ENCODE results near the gene PCBP3. TPM values are rescaled to one million over a fixed set of nuclear protein-coding genes. Genes with fewer than 3 reads are reported as not detected.

PCBP3 gene
- total and polyA plus RNA-seq, 2 of the 13 experiments (the other 11 are each of a cell fraction or from before 2014, with no cell fraction given) = not detected

DNA sequence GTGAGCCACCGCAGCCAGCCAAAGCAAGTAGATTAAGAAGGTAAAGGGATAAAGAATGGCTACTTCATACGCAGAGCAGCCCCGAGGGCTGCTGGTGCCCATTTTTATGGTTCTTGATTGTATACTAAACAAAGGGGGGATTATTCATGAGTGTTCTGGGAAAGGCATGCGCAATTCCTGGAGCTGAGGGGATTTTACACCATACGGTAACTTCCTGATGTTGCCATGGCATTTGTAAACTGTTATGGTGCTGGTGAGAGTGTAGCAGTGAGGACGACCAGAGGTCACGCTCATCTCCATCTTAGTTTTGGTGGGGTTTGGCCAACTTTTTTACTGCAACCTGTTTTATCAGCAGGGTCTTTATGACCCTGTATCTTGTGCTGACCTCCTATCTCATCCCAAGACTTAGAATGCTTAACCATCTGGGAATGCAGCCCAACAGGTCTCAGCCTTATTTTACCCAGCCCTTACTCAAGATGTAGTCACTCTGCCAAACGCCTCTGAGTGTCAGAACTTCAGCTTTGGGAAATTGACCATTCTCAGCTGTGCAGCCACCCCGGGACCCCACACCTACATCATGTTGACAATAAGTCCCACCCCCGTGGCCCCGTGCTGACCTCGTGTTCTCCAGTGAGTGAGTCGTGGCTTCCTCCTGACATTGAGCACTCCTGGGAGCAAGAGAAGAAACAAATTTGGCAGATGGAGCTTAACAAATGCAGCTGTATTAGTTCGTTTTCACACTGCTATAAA lies 188.6 kb downstream of the PCBP3 start:
- DNase-seq (ENCODE audit: low spot score) (no peak), ATAC-seq (no peak), FAIRE-seq (no peak)
- no peak overlapping the region for H3K27ac ChIP-seq (ENCODE audit: extremely low read length, insufficient read depth, low read length)
- ChIA-PET CTCF (ENCODE audit: low intra/inter-chr PET ratio, low total read pairs) (no interaction called here), POLR2A (no interaction called here)
- in situ Hi-C loops (cut with HindIII; ENCODE audit: extremely low pct_ligation_motif_present, low pct_unique_long_range_greater_than_20kb) = no loop called here
- no peaks in the 10 kb centered on the region for H3K79me2 ChIP-seq (ENCODE audit: insufficient read depth, low read length)
- no TSS peak for BruUV-seq (replicated peaks)
- no peaks in the 10 kb centered on the region for H4K20me1 ChIP-seq (ENCODE audit: insufficient read depth, low read length)
- no peaks in the 10 kb centered on the region for H3K36me3 ChIP-seq (replicated peaks in 1 of 2; ENCODE audit: control insufficient read depth in 1 of 2, insufficient read depth in 2 of 2, low read length in 2 of 2)
- WGBS (ENCODE audit: low lambda C conversion rate) = 30% methylated on average over 14 of the region's 14 CpGs
- no peaks in the 10 kb centered on the region for H3K9me3 ChIP-seq (ENCODE audit: low read length)
- no peak overlapping the region for H3K9ac ChIP-seq (ENCODE audit: insufficient read depth, low read depth, low read length)
- no peak overlapping the region for H2AFZ ChIP-seq (ENCODE audit: low read length)
- H3K4me2 ChIP-seq (ENCODE audit: low read depth, low read length) = no peak overlapping the region
- no peaks in the 10 kb centered on the region for H3K4me1 ChIP-seq (ENCODE audit: insufficient read depth, low read length)
- intact Hi-C loops (cut with micrococcal nuclease; ENCODE audit: unreplicated experiment) = no loop called here
- H3K4me3 ChIP-seq (replicated peaks in 1 of 3; ENCODE audit: insufficient read depth in 1 of 3, low read depth in 2 of 3, low read length in 3 of 3) = no peak overlapping the region
- peaks cover 4 to 40% of the 10 kb centered on the region in 2 experiments for H3K27me3 ChIP-seq (ENCODE audit: control insufficient read depth in 1 of 2, insufficient read depth in 2 of 2, low read length in 2 of 2)
- TF ChIP-seq, protein P1, sequence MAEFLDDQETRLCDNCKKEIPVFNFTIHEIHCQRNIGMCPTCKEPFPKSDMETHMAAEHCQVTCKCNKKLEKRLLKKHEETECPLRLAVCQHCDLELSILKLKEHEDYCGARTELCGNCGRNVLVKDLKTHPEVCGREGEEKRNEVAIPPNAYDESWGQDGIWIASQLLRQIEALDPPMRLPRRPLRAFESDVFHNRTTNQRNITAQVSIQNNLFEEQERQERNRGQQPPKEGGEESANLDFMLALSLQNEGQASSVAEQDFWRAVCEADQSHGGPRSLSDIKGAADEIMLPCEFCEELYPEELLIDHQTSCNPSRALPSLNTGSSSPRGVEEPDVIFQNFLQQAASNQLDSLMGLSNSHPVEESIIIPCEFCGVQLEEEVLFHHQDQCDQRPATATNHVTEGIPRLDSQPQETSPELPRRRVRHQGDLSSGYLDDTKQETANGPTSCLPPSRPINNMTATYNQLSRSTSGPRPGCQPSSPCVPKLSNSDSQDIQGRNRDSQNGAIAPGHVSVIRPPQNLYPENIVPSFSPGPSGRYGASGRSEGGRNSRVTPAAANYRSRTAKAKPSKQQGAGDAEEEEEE (CRISPR knock-in tag; IDR thresholded peaks at IDR 0.05; ENCODE audit: borderline replicate concordance) = no peak
- TF ChIP-seq ZNF33B (CRISPR knock-in tag; IDR thresholded peaks at IDR 0.05) (no peak), TEAD2 (CRISPR knock-in tag; IDR thresholded peaks at IDR 0.05) (no peak), NR2C2 (CRISPR knock-in tag; IDR thresholded peaks at IDR 0.05; ENCODE audit: borderline replicate concordance) (no peak), ZBTB1 (CRISPR knock-in tag; IDR thresholded peaks at IDR 0.05; ENCODE audit: borderline replicate concordance) (no peak), NFRKB (IDR thresholded peaks at IDR 0.05) (no peak), ZNF460 (CRISPR knock-in tag; IDR thresholded peaks at IDR 0.05; ENCODE audit: borderline replicate concordance) (no peak), ZNF552 (CRISPR knock-in tag; IDR thresholded peaks at IDR 0.05; ENCODE audit: borderline replicate concordance) (no peak), ZKSCAN8 (CRISPR knock-in tag; IDR thresholded peaks at IDR 0.05; ENCODE audit: borderline replicate concordance) (no peak), NAIF1 (CRISPR knock-in tag; IDR thresholded peaks at IDR 0.05; ENCODE audit: borderline replicate concordance) (no peak), ZNF180 (CRISPR knock-in tag; IDR thresholded peaks at IDR 0.05; ENCODE audit: borderline replicate concordance, low read depth) (no peak)
- TF ChIP-seq, protein P2, sequence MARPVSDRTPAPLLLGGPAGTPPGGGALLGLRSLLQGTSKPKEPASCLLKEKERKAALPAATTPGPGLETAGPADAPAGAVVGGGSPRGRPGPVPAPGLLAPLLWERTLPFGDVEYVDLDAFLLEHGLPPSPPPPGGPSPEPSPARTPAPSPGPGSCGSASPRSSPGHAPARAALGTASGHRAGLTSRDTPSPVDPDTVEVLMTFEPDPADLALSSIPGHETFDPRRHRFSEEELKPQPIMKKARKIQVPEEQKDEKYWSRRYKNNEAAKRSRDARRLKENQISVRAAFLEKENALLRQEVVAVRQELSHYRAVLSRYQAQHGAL (CRISPR knock-in tag; IDR thresholded peaks at IDR 0.05; ENCODE audit: not compliant biosample characterization) = no peak
- TF ChIP-seq, protein P3, sequence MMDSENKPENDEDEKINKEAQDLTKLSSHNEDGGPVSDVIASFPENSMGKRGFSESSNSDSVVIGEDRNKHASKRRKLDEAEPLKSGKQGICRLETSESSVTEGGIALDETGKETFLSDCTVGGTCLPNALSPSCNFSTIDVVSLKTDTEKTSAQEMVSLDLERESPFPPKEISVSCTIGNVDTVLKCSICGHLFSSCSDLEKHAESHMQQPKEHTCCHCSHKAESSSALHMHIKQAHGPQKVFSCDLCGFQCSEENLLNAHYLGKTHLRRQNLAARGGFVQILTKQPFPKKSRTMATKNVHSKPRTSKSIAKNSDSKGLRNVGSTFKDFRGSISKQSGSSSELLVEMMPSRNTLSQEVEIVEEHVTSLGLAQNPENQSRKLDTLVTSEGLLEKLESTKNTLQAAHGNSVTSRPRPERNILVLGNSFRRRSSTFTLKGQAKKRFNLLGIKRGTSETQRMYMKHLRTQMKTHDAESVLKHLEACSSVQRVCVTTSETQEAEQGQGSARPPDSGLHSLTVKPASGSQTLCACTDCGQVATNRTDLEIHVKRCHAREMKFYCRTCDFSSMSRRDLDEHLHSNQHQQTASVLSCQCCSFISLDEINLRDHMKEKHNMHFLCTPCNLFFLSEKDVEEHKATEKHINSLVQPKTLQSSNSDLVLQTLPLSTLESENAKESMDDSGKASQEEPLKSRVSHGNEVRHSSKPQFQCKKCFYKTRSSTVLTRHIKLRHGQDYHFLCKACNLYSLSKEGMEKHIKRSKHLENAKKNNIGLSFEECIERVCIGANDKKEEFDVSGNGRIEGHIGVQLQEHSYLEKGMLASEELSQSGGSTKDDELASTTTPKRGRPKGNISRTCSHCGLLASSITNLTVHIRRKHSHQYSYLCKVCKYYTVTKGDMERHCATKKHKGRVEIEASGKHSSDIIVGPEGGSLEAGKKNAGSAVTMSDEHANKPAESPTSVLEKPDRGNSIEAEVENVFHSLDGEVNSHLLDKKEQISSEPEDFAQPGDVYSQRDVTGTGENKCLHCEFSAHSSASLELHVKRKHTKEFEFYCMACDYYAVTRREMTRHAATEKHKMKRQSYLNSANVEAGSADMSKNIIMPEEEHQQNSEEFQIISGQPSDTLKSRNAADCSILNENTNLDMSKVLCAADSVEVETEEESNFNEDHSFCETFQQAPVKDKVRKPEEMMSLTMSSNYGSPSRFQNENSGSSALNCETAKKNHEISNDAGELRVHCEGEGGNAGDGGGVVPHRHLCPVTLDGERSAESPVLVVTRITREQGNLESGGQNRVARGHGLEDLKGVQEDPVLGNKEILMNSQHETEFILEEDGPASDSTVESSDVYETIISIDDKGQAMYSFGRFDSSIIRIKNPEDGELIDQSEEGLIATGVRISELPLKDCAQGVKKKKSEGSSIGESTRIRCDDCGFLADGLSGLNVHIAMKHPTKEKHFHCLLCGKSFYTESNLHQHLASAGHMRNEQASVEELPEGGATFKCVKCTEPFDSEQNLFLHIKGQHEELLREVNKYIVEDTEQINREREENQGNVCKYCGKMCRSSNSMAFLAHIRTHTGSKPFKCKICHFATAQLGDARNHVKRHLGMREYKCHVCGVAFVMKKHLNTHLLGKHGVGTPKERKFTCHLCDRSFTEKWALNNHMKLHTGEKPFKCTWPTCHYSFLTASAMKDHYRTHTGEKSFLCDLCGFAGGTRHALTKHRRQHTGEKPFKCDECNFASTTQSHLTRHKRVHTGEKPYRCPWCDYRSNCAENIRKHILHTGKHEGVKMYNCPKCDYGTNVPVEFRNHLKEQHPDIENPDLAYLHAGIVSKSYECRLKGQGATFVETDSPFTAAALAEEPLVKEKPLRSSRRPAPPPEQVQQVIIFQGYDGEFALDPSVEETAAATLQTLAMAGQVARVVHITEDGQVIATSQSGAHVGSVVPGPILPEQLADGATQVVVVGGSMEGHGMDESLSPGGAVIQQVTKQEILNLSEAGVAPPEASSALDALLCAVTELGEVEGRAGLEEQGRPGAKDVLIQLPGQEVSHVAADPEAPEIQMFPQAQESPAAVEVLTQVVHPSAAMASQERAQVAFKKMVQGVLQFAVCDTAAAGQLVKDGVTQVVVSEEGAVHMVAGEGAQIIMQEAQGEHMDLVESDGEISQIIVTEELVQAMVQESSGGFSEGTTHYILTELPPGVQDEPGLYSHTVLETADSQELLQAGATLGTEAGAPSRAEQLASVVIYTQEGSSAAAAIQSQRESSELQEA (CRISPR knock-in tag; IDR thresholded peaks at IDR 0.05; ENCODE audit: not compliant biosample characterization) = no peak

All from HepG2 (cell line).